Sigmoid colon (tissue), 4 donors: ENCODE data around the gene MT4.

ENCODE experiments used
- EP300 ChIP-seq, 4 donors: sonication (generic); formaldehyde crosslinking; IDR thresholded peaks; one replicate each; pipeline ENCODE4 v1.6.1; 2017; ENCODE audit warnings: antibody characterized with exemption in 4 of 4
- POLR2A ChIP-seq, 2 donors: fragments of 450-650 bp; IDR thresholded peaks; one replicate each; pipeline ENCODE4 v1.6.1; 2016; ENCODE audit warnings: antibody characterized with exemption in 2 of 2, mild to moderate bottlenecking in 2 of 2, moderate library complexity in 2 of 2
- POLR2AphosphoS5 ChIP-seq, 4 donors: sonication (generic); formaldehyde crosslinking; IDR thresholded peaks; one replicate each; pipeline ENCODE4 v1.6.1; 2017; ENCODE audit warnings: antibody characterized with exemption in 4 of 4
- TF ChIP-seq, protein P1 (sequence below), 4 experiments: fragments of 450-650 bp in 3 of 4; fragments of 200-600 bp in 1 of 4; IDR thresholded peaks; one replicate each; pipeline ENCODE4 v1.5.1; 2016 to 2019; ENCODE audit warnings: antibody characterized with exemption in 4 of 4, mild to moderate bottlenecking in 3 of 4, moderate library complexity in 2 of 4

DNA sequence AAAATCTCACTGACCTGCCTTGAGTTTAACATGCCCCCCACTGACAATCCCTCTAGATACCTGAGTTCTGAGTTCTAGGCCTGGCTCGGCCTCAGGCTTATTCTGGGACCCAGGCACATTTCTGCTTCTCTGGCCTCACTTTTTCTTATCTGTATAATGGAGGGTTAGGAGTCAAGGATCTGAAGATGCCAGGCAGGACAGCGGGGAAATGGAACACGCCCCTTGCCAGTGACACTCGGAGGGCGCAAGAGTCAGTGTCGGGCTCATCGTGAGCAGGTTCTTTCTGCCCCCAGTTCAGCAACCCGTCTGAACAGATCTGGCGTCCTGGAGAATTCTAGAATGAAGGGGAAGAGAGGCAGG, 23.9 kb downstream of the MT4 start:
- TF ChIP-seq, protein P1, sequence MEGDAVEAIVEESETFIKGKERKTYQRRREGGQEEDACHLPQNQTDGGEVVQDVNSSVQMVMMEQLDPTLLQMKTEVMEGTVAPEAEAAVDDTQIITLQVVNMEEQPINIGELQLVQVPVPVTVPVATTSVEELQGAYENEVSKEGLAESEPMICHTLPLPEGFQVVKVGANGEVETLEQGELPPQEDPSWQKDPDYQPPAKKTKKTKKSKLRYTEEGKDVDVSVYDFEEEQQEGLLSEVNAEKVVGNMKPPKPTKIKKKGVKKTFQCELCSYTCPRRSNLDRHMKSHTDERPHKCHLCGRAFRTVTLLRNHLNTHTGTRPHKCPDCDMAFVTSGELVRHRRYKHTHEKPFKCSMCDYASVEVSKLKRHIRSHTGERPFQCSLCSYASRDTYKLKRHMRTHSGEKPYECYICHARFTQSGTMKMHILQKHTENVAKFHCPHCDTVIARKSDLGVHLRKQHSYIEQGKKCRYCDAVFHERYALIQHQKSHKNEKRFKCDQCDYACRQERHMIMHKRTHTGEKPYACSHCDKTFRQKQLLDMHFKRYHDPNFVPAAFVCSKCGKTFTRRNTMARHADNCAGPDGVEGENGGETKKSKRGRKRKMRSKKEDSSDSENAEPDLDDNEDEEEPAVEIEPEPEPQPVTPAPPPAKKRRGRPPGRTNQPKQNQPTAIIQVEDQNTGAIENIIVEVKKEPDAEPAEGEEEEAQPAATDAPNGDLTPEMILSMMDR (IDR thresholded peaks at IDR 0.05): no peak
- TF ChIP-seq POLR2A (IDR thresholded peaks at IDR 0.05) (no peak), EP300 (IDR thresholded peaks at IDR 0.05) (no peak), POLR2AphosphoS5 (IDR thresholded peaks at IDR 0.05) (no peak)
